Astrocyte of the cerebellum (primary cell): ENCODE measurements around the gene CDH26.
"Not testable (repeated sequence)": the region's sequence is repeated elsewhere in the genome, so short reads cannot be mapped to it uniquely, and the experiment has no call there.

ENCODE experiments used
- DNase-seq: peaks from one replicate; pipeline ENCODE4 v3.0.0-alpha.2; 2011; ENCODE audit warnings: low read depth
- H3K4me3 ChIP-seq: 2 replicates; pipeline ENCODE4 v1.5.1; 2011; ENCODE audit warnings: mild to moderate bottlenecking, low read depth, low read length, moderate library complexity
- in situ Hi-C: cut with HindIII; loops from 2 replicates; pipeline ENCODE4 v1.10.0; 2017; ENCODE audit warnings: low sequenced_read_pairs
- TF ChIP-seq, protein P1 (sequence below): IDR thresholded peaks from 2 replicates; pipeline ENCODE4 v1.5.1; 2012; ENCODE audit warnings: low read length, low read depth, moderate library complexity, mild to moderate bottlenecking; ENCODE audit errors: missing control alignments

CDH26 gene

GRCh38 chr20:59948212-59948611 is 10.0 kb upstream of the CDH26 start:
- DNase-seq: no peak
- TF ChIP-seq, protein P1, sequence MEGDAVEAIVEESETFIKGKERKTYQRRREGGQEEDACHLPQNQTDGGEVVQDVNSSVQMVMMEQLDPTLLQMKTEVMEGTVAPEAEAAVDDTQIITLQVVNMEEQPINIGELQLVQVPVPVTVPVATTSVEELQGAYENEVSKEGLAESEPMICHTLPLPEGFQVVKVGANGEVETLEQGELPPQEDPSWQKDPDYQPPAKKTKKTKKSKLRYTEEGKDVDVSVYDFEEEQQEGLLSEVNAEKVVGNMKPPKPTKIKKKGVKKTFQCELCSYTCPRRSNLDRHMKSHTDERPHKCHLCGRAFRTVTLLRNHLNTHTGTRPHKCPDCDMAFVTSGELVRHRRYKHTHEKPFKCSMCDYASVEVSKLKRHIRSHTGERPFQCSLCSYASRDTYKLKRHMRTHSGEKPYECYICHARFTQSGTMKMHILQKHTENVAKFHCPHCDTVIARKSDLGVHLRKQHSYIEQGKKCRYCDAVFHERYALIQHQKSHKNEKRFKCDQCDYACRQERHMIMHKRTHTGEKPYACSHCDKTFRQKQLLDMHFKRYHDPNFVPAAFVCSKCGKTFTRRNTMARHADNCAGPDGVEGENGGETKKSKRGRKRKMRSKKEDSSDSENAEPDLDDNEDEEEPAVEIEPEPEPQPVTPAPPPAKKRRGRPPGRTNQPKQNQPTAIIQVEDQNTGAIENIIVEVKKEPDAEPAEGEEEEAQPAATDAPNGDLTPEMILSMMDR: no peak
- no peak overlapping the region for H3K4me3 ChIP-seq
- in situ Hi-C loops: no loop called here

DNA sequence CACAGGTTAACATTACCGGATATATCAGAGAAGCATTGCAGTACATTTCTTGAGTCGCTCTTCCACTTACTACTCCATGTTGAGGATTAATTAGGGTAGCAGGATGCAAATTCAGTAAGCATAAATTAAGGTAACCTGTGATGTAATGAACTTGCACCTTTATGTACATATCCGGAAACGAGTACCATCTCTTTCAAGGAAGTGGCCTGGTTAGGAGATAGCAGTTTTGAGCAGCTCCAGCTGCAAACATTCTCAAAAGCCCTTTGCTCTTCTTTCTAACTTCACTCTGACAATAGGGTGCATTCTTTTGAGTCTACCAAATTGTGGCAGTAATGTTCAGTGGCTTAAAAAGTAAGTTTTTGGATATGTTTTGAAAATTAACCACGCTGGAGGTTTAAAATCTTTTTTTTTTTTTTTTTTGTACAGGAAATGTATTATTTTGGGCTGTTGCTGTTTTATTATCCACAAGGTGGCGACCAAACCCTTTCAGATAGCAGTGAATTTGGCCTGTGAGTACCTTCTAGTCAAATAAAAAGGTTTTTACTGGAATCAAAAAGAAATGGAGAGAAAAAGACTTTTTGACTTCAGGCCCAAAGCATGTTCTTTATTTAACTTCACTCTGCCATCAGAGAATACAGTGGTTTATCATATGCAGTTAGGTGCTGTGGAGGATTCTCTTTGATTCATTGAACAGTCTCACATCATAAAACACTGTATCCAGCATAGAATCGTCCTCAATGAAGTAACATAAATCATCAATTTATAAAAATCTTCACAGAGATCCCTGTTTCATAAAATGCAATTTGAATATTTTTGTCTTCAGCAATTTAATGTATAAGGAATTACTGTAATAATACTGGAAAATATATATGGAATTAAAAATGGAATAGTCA is 9.1 kb upstream of the CDH26 start:
- in situ Hi-C loops: no loop called here
- H3K4me3 ChIP-seq: no peak overlapping the region
- TF ChIP-seq, protein P1: peak; percentile 63
- peak; percentile 60 for DNase-seq

DNA sequence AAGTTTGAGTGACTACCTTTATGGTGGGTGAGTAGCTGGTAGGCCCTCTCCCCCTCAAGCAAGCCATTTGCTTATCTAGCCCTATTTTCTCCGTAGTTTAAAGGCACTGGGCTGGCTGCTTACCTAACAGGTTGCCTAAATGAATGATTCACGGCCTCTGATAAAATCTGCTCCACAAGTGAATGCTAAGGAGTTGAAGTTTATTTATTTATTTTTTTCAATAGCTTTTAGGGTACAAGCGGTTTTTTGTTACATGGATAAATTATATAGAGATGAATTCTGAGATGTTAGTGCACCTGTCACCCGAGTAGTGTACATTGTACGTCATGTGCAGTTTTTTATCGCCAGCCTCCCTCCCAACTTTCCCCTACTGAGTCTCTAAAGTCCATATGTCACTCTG is 8.3 kb upstream of the CDH26 start:
- TF ChIP-seq, protein P1: no peak
- no peak for DNase-seq
- no peak overlapping the region for H3K4me3 ChIP-seq
- in situ Hi-C loops: no loop called here

GRCh38 chr20:59954718-59955117 is 3.5 kb upstream of the CDH26 start:
- TF ChIP-seq, protein P1: no peak
- in situ Hi-C loops: no loop called here
- no peak for DNase-seq
- no peak overlapping the region for H3K4me3 ChIP-seq

DNA sequence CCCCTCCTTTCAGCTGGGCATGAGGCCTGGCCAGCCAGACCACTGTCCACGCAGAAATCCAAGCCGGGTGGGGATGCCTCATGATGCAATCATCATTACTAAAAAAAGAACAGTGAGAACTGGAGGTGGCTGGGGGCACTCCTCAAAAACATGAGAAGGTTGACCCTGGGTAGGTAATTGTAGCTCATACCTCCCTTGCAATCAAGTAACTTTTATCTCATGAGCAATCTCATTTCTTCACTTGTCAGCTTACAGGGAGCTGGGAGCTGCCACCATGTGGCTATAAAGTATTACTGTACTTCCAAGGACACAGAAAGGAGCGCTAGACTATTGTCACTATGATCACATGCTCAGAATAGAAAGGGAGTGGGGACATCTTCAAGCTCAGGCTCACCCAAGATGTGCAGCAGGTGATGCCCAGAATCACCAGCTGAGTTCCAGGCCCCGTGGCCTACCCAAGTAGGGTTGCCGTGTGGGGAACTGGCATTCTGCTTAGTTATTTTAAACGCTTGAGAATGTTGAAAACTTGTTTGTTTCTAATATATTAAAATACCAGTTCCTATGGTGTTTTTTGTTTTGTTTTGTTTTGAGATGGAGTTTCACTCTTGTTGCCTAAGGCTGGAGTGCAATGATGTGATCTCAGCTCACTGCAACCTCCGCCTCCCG is 3.0 kb upstream of the CDH26 start:
- DNase-seq: no peak
- in situ Hi-C loops: no loop called here
- TF ChIP-seq, protein P1: peak; percentile 32
- H3K4me3 ChIP-seq: no peak overlapping the region

- DNase-seq, in situ Hi-C loops, H3K4me3 ChIP-seq: not testable (repeated sequence)
These were observed 655 bp upstream of the CDH26 start for GRCh38 chr20:59957568-59957967.

GRCh38 chr20:59958626-59959025 is 403 bp downstream of the CDH26 start:
- in situ Hi-C loops: no loop called here
- DNase-seq: no peak
- no peak overlapping the region for H3K4me3 ChIP-seq
- TF ChIP-seq, protein P1: no peak
